HCT116 (cell line): ENCODE results near the gene PRR16. TPM values are rescaled to one million over a fixed set of nuclear protein-coding genes. Genes with fewer than 3 reads are reported as not detected.

ENCODE experiments used
- ATAC-seq: fragments of 200-7000 bp; cut with Tn5 transposase; 2 replicates; pipeline ENCODE4 v1.9.1; 2020; ENCODE audit warnings: mild to moderate bottlenecking, moderate library complexity
- BruUV-seq: library from RNA; stranded (reverse); fragments of 400-500 nt; replicated peaks from 2 replicates; lab custom pipeline; 2021; lab: Mats Ljungman, UMichigan
- CTCF ChIA-PET: fragments of 300-600 bp; sonication (Branson Sonifier 250); formaldehyde crosslinking; loops from one replicate; lab custom pipeline; 2021; ENCODE audit warnings: antibody characterized with exemption; lab: Charles Lee
- POLR2A ChIA-PET: fragments of 300-600, 350-600 bp; sonication (Branson Sonifier 250); formaldehyde crosslinking; loops from one replicate; lab custom pipeline; 2021; ENCODE audit warnings: antibody characterized with exemption; lab: Charles Lee
- RAD21 ChIA-PET, 2 experiments: fragments of 300-600 bp; sonication (Branson Sonifier 250); formaldehyde crosslinking; loops; one replicate each; lab custom pipeline; 2023; ENCODE audit warnings: low total read pairs in 2 of 2; ENCODE audit not compliant: uncharacterized antibody in 2 of 2, unreplicated experiment in 2 of 2, low non-redundant PET in 1 of 2; lab: Charles Lee
- DNase-seq: peaks from one replicate; pipeline ENCODE4 v3.0.0-alpha.2; 2010; ENCODE audit warnings: low read depth, low spot score
- H2AFZ ChIP-seq: fragments of 200-600 bp; shearing (Covaris generic), sonication (generic); 2 replicates; pipeline ENCODE4 v1.6.1; 2017; ENCODE audit warnings: low read depth, mixed run types, mixed read lengths, antibody characterized with exemption, low read length; ENCODE audit not compliant: poor library complexity, severe bottlenecking
- H3K27ac ChIP-seq: 2 replicates; pipeline ENCODE4 v1.5.1; 2012; ENCODE audit warnings: low read depth, low read length
- H3K27me3 ChIP-seq: fragments of 200-600 bp; sonication (generic); 2 replicates; pipeline ENCODE4 v1.6.1; 2016; ENCODE audit warnings: mixed run types, low read length, mixed read lengths; ENCODE audit not compliant: insufficient read depth
- H3K36me3 ChIP-seq, 2 experiments: fragments of 200-500 bp in 1 of 2; fragments of 200-600 bp in 1 of 2; sonication (Bioruptor generic) in 1 of 2; sonication (generic) in 1 of 2; 2 replicates each; pipeline versions ENCODE4 v1.5.1 to v1.6.1; 2014 to 2016; ENCODE audit warnings: low read length in 2 of 2, inconsistent platforms in 1 of 2, mixed read lengths in 1 of 2, mixed run types in 1 of 2; ENCODE audit not compliant: insufficient read depth in 2 of 2, control insufficient read depth in 1 of 2
- H3K4me1 ChIP-seq, 2 experiments: fragments of 200-600 bp in 1 of 2; sonication (generic) in 1 of 2; 2 replicates each; pipeline versions ENCODE4 v1.5.1 to v1.6.1; 2012 to 2017; ENCODE audit warnings: low read length in 2 of 2, inconsistent platforms in 1 of 2, mild to moderate bottlenecking in 1 of 2, mixed read lengths in 1 of 2, mixed run types in 1 of 2, moderate library complexity in 1 of 2; ENCODE audit not compliant: insufficient read depth in 2 of 2, control insufficient read depth in 1 of 2
- H3K4me2 ChIP-seq: fragments of 200-600 bp; sonication (generic); 2 replicates; pipeline ENCODE4 v1.6.1; 2017; ENCODE audit warnings: mixed run types, low read length, mixed read lengths
- H3K4me3 ChIP-seq, 2 experiments: fragments of 200-600 bp in 1 of 2; sonication (generic) in 1 of 2; replicated peaks in 1 of 2; 2 replicates each; pipeline ENCODE4 v1.5.1; 2011 to 2016; ENCODE audit warnings: low read length in 2 of 2, control low read depth in 1 of 2, low read depth in 1 of 2, mild to moderate bottlenecking in 1 of 2, mixed read lengths in 1 of 2, mixed run types in 1 of 2
- H3K79me2 ChIP-seq: fragments of 200-600 bp; sonication (generic); 2 replicates; pipeline ENCODE4 v1.6.1; 2017; ENCODE audit warnings: mild to moderate bottlenecking, mixed run types, low read length, moderate library complexity, mixed read lengths; ENCODE audit not compliant: insufficient read depth
- H3K9ac ChIP-seq: fragments of 200-600 bp; sonication (generic); 2 replicates; pipeline ENCODE4 v1.6.1; 2016; ENCODE audit warnings: low read length, mixed read lengths
- H3K9me2 ChIP-seq: fragments of 200-600 bp; sonication (generic), shearing (Covaris generic); 2 replicates; pipeline ENCODE4 v1.6.1; 2017; ENCODE audit warnings: mixed run types, mild to moderate bottlenecking, moderate library complexity; ENCODE audit not compliant: insufficient read depth
- H3K9me3 ChIP-seq, 2 experiments: fragments of 200-500 bp in 1 of 2; fragments of 200-600 bp in 1 of 2; sonication (Bioruptor generic) in 1 of 2; sonication (generic) in 1 of 2; 2 replicates each; pipeline ENCODE4 v1.6.1; 2014 to 2017; ENCODE audit warnings: low read length in 2 of 2, mixed read lengths in 2 of 2, inconsistent platforms in 1 of 2, low read depth in 1 of 2, mild to moderate bottlenecking in 1 of 2, mixed run types in 1 of 2, moderate library complexity in 1 of 2; ENCODE audit not compliant: control insufficient read depth in 1 of 2, insufficient read depth in 1 of 2
- H4K20me1 ChIP-seq: fragments of 200-600 bp; sonication (generic), shearing (Covaris generic); 2 replicates; pipeline ENCODE4 v1.6.1; 2017; ENCODE audit warnings: mixed run types, mild to moderate bottlenecking, moderate library complexity; ENCODE audit not compliant: insufficient read depth
- ELF1 ChIP-seq: IDR thresholded peaks from 2 replicates; pipeline ENCODE4 v1.6.1; 2012; ENCODE audit warnings: low read depth, borderline replicate concordance
- EZH2 ChIP-seq: fragments of 200-600 bp; sonication (generic); IDR thresholded peaks from 2 replicates; pipeline ENCODE4 v1.6.1; 2017; ENCODE audit warnings: antibody characterized with exemption, mixed run types
- JUND ChIP-seq: IDR thresholded peaks from 2 replicates; pipeline ENCODE4 v1.6.1; 2012
- RAD21 ChIP-seq: IDR thresholded peaks from 2 replicates; pipeline ENCODE4 v1.6.1; 2012; ENCODE audit warnings: low read depth, mild to moderate bottlenecking
- ZFX ChIP-seq: fragments of 450-650 bp; IDR thresholded peaks from 2 replicates; pipeline ENCODE4 v1.6.1; 2017
- intact Hi-C: fragments of 100-400 bp; cut with micrococcal nuclease; formaldehyde crosslinking; loops from 2 replicates; pipeline ENCODE4 v1.10.0; 2022
- total RNA-seq: library from RNA; stranded (reverse); gene quantifications from one replicate; pipeline ENCODE4 v1.2.1, GENCODE V29; 2021; ENCODE audit not compliant: unreplicated experiment
- TF ChIP-seq, protein P1 (sequence below): IDR thresholded peaks from 2 replicates; pipeline ENCODE4 v1.6.1; 2012

Gene PRR16
- total RNA-seq, 1 experiment from 2014 or later = 0.42 TPM

DNA sequence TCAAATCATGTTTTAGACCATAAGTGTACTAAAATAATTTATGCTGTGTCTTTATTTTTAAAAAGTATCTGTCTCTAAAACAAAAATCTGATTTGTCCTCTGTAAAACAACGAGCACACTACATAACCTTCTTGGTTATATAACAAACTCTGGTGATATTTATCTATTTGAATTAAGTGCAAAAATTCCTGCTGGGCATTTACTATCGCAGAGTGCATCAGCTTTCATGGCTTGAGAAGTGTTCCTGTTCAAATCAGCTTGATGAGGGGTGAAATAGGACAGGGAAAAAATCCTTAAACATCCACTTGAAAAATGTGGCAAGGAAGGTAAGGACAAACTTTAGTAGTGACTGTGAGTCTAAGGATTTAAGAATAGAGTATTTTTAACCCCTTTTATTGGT is 65.3 kb downstream of the PRR16 start:
- H3K27ac ChIP-seq = no peak overlapping the region

DNA sequence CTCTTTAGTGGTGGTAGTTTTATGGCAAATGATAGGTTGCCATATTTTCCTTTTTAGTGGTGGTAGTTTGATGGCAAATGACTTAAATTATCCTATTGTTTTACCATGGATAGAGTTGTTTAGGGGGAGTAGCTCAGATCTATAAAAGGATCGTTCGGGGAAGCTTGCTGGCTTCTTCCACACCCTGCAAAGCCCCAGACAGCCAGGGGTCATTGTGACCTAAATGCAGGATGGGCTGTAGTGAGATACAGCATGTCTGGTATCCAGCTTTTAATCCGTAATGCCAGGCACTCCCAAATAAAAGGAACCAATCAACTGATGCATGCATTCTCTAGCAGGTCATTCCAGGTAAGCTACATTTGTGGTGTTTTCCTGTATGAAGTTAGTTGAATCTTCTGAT is 67.1 kb downstream of the PRR16 start:
- Histone ChIP-seq H3K4me1 (no peaks in the 10 kb centered on the region), H3K27me3 (no peaks in the 10 kb centered on the region), H3K27ac (no peak overlapping the region), H3K4me3 (no peak overlapping the region), H3K36me3 (no peaks in the 10 kb centered on the region), H3K9me3 (no peaks in the 10 kb centered on the region), H3K79me2 (no peaks in the 10 kb centered on the region), H3K4me2 (no peak overlapping the region), H2AFZ (no peak overlapping the region), H3K9me2 (no peaks in the 10 kb centered on the region), H4K20me1 (no peaks in the 10 kb centered on the region), H3K9ac (no peak overlapping the region)
- ATAC-seq (no peak), DNase-seq (no peak)
- BruUV-seq = no TSS peak
- intact Hi-C loops = no loop called here
- ChIA-PET CTCF (no interaction called here), POLR2A (no interaction called here), RAD21 (no interaction called here)
- TF ChIP-seq ELF1 (no peak), ZFX (no peak), JUND (no peak), RAD21 (no peak), EZH2 (no peak)

More for the DNA sequence above, 65.3 kb downstream of the PRR16 start:
- no peaks in the 10 kb centered on the region for H3K79me2 ChIP-seq
- no peak overlapping the region for H3K4me3 ChIP-seq
- no peak for DNase-seq
- intact Hi-C loops = no loop called here
- RAD21 ChIA-PET = no interaction called here
- no peaks in the 10 kb centered on the region for H3K4me1 ChIP-seq
- no peaks in the 10 kb centered on the region for H3K27me3 ChIP-seq
- no peak overlapping the region for H2AFZ ChIP-seq
- no peaks in the 10 kb centered on the region for H4K20me1 ChIP-seq
- TF ChIP-seq, protein P1, sequence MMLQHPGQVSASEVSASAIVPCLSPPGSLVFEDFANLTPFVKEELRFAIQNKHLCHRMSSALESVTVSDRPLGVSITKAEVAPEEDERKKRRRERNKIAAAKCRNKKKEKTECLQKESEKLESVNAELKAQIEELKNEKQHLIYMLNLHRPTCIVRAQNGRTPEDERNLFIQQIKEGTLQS = no peak
- no peak for TF ChIP-seq RAD21
- TF ChIP-seq ZFX = no peak
- TF ChIP-seq, all 23 proteins: peak for 0
- Histone ChIP-seq H3K9me2 (no peaks in the 10 kb centered on the region), H3K36me3 (no peaks in the 10 kb centered on the region), H3K9me3 (no peaks in the 10 kb centered on the region), H3K4me2 (no peak overlapping the region), H3K9ac (no peak overlapping the region)
- no TSS peak for BruUV-seq
- ChIA-PET POLR2A (no interaction called here), CTCF (no interaction called here)
- ATAC-seq = no peak
